ENCODE measurements around the gene CHMP1B.

The CHMP1B gene, protein sequence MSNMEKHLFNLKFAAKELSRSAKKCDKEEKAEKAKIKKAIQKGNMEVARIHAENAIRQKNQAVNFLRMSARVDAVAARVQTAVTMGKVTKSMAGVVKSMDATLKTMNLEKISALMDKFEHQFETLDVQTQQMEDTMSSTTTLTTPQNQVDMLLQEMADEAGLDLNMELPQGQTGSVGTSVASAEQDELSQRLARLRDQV

DNA sequence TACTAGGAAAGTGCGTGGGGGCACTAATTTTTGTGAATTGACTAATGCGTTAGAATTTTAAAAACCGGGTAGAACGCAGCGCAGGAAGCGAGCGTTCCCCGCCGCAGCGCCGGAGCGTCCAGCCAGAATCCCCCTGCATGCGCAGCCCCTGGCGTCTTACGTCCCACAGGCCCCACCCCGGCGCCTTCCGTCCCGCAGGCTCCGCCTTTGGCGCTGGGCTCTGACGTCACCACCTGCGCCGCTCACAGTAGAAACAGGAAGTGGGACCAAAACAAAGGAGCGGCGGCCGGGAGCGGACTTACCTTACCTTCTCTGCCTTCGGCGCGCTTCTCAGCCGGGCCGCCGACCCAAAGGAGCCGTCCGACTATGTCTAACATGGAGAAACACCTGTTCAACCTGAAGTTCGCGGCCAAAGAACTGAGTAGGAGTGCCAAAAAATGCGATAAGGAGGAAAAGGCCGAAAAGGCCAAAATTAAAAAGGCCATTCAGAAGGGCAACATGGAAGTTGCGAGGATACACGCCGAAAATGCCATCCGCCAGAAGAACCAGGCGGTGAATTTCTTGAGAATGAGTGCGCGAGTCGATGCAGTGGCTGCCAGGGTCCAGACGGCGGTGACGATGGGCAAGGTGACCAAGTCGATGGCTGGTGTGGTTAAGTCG lies at the start of gene CHMP1B:
CHMP1B (plus strand) TSS at position 268 of the 660 bp plus-strand sequence; CDS start at position 367, 99 bp downstream.
- peaks cover 45% of the 10 kb centered on the region for H3K36me3 Mint-ChIP-seq
- H3K4me1 Mint-ChIP-seq, result peaks cover 24% of the 10 kb centered on the region
- H3K4me3 Mint-ChIP-seq, result peak within 1 kb of the TSS; percentile 98
- ATAC-seq (peak; percentile 98), DNase-seq (ENCODE audit: low spot score in 2 of 2) (peak; percentile 92 to 97)
- H3K9me3 Mint-ChIP-seq, result no peaks in the 10 kb centered on the region
- H3K27ac Mint-ChIP-seq, result peak within 1 kb of the TSS; percentile 99

DNA sequence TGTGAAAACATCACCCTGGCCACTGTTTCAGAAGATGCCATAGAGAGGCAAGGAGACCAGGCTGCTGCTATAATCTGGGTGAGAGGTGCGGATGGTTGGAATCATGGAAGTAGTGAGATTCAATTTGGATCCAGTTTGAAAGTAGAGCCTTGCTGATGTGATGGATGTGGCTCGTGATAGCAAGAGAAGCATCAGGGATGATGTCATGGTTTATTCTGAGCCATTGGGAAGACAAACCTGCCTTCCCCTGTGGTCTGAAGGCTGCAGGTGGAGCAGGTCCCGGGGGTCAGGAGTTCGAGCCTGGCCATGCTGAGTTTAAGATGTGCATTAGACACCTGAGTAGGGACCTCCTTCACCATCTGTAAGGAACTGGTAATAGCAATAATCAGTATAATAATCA lies 49.6 kb upstream of the CHMP1B start:
- no peaks in the 10 kb centered on the region for H3K9me3 Mint-ChIP-seq

DNA sequence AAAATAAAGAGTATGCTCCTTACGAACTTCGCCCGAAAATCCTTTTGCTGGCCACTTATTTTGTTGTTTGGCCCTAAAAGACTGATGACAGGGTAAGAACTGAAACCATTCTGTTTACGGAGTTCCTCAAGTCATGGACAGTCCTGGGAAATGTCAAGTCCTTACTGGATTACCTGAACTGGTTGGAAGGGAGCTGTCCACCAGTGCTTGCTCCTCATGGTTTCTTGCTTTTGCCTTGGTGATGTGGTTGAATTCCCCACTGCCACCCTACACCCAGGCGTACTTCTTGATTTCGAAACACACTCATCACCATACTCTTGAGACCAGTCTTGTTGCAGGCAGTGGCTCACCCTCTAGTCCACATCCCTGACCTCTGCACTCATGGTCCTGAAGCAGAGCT lies 49.1 kb upstream of the CHMP1B start:
- Mint-ChIP-seq H3K27ac (no peak overlapping the region), H3K4me3 (no peak overlapping the region), H3K36me3 (no peaks in the 10 kb centered on the region), H3K4me1 (no peaks in the 10 kb centered on the region), H3K9me3 (no peaks in the 10 kb centered on the region)
- DNase-seq (ENCODE audit: low spot score in 2 of 2) (no peak), ATAC-seq (no peak)

More for the DNA sequence above, 49.6 kb upstream of the CHMP1B start:
- H3K27ac Mint-ChIP-seq, result no peak overlapping the region
- no peak for DNase-seq (ENCODE audit: low spot score in 2 of 2)
- H3K4me1 Mint-ChIP-seq, result no peaks in the 10 kb centered on the region
- ATAC-seq, result no peak
- H3K36me3 Mint-ChIP-seq, result no peaks in the 10 kb centered on the region
- no peak overlapping the region for H3K4me3 Mint-ChIP-seq

DNA sequence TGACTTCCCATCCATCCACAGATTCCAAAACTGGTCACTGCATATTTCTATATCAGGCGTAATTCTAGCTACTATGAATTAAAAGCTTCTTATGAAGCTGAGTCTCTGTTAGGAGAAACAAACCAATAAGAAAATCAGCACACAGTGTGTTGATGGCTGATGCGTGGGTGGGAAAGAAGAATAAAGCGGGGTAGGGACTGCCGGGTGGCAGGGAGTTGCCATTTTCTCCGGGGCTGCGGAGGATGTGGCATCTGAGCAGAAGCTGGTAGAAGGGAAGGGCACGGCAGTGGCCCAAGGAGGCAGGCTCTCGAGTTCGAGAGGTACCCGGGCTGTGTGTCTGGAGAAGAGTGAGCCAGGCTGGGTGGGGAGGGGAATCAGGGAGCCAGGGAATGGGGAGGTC lies 48.6 kb upstream of the CHMP1B start:
- H3K4me1 Mint-ChIP-seq, result no peaks in the 10 kb centered on the region
- no peak overlapping the region for H3K27ac Mint-ChIP-seq
- no peaks in the 10 kb centered on the region for H3K9me3 Mint-ChIP-seq
- no peaks in the 10 kb centered on the region for H3K36me3 Mint-ChIP-seq
- DNase-seq (ENCODE audit: low spot score in 2 of 2), result no peak
- no peak overlapping the region for H3K4me3 Mint-ChIP-seq
- ATAC-seq, result no peak

DNA sequence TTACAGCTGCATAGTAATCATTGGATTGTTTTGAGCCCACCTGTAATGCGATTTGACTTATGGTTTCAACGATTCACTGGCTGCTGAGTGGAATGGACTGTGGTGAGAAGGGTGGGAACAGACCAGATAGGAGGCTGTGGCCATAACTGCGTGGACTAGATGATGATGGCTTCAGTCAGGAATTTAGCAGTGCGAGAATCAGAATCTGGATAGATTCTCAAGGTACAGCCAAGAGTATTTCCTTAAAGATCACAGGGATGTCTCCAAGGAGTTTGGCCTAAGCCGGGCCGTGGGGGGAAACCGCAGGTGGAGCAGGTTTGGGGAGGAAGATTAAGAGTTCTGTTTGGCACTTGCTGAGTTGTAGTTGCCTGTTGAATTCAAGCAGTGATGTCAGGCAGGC lies 44.0 kb upstream of the CHMP1B start:
- no peaks in the 10 kb centered on the region for H3K36me3 Mint-ChIP-seq
- no peaks in the 10 kb centered on the region for H3K4me1 Mint-ChIP-seq
- no peak for ATAC-seq
- no peak for DNase-seq (ENCODE audit: low spot score in 2 of 2)
- no peak overlapping the region for H3K27ac Mint-ChIP-seq
- H3K9me3 Mint-ChIP-seq, result no peaks in the 10 kb centered on the region
- no peak overlapping the region for H3K4me3 Mint-ChIP-seq

DNA sequence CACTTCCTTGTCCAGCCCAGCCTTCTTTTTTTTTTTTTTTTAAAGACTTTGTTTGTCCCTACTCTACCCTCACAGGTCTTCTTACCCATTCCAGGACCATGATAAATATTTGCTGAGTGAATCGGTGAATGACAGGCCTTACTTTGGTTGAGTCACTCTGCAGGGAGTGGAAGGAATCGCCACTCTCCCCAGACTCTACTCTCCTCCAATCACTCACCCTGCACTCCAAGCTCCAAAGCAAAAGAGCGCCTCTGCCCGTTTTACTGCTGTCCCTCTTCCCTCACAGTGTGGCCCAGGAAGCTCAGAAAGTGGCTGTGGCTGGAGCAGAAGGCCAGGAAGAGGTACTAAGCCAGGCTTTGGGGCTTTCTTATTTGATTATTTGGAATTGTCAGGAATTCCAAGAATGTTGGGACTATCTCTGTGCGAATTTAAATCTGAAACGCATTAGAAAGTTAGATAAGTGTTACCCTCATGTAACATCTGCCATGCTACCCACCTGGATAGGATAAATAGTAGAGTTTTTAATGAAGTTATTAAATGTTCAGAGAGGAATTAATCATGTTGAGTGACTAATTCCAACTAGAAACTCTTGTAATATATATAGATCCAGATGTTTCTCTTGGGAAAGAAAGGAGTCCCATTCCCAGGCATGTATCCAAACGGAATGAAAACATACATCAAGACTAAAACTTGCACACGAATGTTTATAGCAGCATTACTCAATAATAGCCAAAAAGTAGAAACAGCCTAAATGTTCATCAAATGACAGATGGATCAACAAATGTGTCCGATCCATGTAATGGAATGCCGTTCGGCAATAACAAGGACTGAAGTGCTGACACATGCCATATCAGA lies 43.0 kb upstream of the CHMP1B start:
- no peaks in the 10 kb centered on the region for H3K36me3 Mint-ChIP-seq
- no peak for DNase-seq (ENCODE audit: low spot score in 2 of 2)
- H3K4me1 Mint-ChIP-seq, result no peaks in the 10 kb centered on the region
- no peak overlapping the region for H3K4me3 Mint-ChIP-seq
- no peak for ATAC-seq
- no peaks in the 10 kb centered on the region for H3K9me3 Mint-ChIP-seq
- no peak overlapping the region for H3K27ac Mint-ChIP-seq

DNA sequence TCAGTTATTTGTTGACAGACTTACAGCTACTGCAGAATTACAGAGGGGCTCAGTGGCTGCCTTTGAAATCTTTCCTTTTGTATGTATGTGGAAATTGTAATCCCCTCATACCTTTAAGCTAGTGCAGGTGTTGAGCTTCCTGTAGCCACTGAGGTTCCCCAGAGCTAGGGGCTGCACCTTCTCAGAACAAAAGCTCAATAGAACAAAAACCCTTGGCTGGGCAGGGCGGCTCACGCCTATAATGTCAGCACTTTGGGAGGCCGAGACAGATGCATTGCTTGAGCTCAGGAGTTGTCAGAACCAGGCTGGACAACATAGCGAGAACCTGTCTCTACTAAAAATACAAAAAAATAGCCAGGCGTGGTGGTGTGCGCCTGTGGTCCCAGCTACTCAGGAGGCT lies 41.3 kb upstream of the CHMP1B start:
- no peak for DNase-seq (ENCODE audit: low spot score in 2 of 2)
- H3K4me1 Mint-ChIP-seq, result no peaks in the 10 kb centered on the region
- no peak overlapping the region for H3K27ac Mint-ChIP-seq
- no peaks in the 10 kb centered on the region for H3K36me3 Mint-ChIP-seq
- H3K9me3 Mint-ChIP-seq, result no peaks in the 10 kb centered on the region
- no peak overlapping the region for H3K4me3 Mint-ChIP-seq
- ATAC-seq, result no peak

DNA sequence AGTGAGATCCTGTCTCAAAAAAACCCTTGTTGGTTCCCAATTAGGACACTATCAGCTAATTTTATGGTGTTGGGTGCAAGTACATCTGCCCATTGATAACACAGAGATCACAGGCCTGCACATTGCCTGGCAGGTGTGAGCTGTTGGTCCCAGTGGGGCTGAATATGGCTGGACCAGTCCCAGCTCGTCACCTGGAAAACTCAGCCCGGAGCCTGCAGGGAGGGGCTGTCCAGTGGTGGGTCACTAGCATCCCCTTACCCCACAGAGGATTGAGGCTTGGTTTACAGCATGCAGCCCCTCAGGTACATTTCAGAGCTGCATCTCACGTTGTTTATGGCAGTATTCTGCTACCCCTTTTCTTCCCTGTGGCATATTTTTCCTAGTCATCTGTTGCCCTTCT lies 40.8 kb upstream of the CHMP1B start:
- Mint-ChIP-seq H3K4me1 (no peaks in the 10 kb centered on the region), H3K9me3 (no peaks in the 10 kb centered on the region), H3K4me3 (no peak overlapping the region), H3K27ac (no peak overlapping the region), H3K36me3 (no peaks in the 10 kb centered on the region)
- DNase-seq (ENCODE audit: low spot score in 2 of 2) (no peak), ATAC-seq (no peak)

DNA sequence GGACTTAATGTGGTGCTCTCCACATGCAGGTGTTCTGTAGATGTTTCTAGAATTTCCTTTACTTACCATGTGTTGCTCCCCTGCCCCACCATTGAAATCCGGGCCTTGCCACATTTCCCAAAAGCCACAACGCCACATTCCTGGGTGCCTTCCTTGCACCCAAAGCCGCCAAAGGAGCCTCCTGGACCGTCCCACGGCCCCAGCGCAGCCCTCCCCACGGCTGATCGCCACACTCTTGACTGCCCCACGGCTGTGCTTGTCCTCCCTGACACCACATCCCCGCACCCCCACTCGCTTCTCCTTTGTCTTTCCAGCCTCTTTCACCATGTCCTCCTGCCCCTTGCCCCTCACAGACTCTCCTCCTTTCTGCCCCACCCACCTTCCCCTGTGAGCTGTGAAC lies 40.2 kb upstream of the CHMP1B start:
- ATAC-seq (no peak), DNase-seq (ENCODE audit: low spot score in 2 of 2) (no peak)
- Mint-ChIP-seq H3K27ac (no peak overlapping the region), H3K4me3 (no peak overlapping the region), H3K36me3 (no peaks in the 10 kb centered on the region), H3K9me3 (no peaks in the 10 kb centered on the region), H3K4me1 (no peaks in the 10 kb centered on the region)

DNA sequence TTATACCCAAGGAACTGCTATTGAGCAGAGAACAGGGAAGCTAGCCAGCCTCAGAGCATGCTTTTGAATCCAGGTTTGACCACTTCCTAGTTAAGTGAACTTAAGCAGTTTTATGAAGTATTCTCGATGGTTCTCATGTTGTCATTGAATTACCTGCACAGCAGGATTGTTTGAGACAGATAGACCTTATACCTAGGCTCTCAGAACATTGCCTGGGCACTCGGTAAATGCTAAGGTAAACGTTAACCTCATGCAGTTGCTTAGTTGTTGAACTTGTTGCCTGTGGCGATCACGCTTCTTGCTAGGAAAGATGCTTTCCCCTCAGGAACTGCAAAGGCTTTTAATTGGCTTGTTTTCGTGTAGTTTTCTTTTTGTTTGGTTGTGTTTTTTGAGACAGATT lies 34.0 kb upstream of the CHMP1B start:
- H3K36me3 Mint-ChIP-seq, result no peaks in the 10 kb centered on the region
- no peaks in the 10 kb centered on the region for H3K9me3 Mint-ChIP-seq
- ATAC-seq, result no peak
- no peaks in the 10 kb centered on the region for H3K4me1 Mint-ChIP-seq
- no peak for DNase-seq (ENCODE audit: low spot score in 2 of 2)
- no peak overlapping the region for H3K27ac Mint-ChIP-seq
- H3K4me3 Mint-ChIP-seq, result no peak overlapping the region

DNA sequence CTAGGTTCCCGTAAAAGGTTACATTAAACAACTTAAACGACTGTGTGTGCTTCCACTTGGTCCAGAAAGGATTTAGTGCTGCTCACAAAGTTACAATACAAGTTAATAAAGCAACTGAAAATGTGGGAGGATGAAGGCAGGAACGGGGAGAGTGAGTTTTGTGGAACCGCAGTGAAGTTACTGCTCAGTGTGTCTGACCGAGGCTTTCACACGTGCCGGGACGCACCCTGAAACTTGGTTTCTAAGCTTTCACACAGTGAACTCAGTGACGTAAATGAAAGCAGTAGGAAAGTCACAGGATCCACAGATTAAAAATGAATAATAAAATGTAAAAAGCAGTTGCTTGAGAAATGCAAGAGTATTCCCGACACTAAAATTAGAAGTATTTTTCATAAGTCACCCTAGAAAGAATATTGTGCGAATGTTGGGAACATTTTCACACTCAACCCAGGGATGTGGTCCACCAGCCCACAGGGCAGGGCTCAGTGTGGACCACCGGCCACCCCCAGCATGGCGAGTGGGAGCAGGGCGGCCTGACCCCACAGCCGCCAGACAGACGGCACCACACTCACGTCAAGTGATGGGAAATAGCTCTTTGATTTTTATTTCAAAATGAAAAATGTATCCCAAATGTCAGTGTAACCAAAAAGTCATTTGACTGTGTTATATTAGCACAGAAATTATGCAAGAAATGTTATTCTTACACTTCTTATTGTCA lies 32.6 kb upstream of the CHMP1B start:
- no peaks in the 10 kb centered on the region for H3K4me1 Mint-ChIP-seq
- ATAC-seq, result no peak
- DNase-seq (ENCODE audit: low spot score in 2 of 2), result no peak
- no peaks in the 10 kb centered on the region for H3K36me3 Mint-ChIP-seq
- H3K27ac Mint-ChIP-seq, result no peak overlapping the region
- H3K4me3 Mint-ChIP-seq, result no peak overlapping the region
- no peaks in the 10 kb centered on the region for H3K9me3 Mint-ChIP-seq

DNA sequence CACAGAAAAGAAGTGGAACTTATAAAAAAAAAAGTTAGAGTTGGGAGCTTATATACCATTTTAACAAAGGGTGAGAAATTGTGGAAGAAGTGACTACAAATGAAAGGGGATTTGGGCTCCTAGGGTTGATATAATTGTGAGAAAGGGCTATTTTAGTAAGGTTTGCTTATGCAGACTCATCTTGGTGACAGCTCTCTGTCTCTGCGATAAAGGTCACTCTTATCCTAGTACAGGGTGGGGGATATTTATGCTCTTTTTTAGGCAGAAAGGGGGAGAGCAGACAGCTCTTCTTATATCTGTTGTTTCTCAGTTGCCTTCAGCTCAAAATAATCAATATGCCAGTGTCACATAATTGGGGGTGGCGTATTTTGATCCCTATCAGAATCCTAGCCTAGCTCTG lies 31.3 kb upstream of the CHMP1B start:
- no peak for DNase-seq (ENCODE audit: low spot score in 2 of 2)
- Mint-ChIP-seq H3K36me3 (no peaks in the 10 kb centered on the region), H3K4me1 (no peaks in the 10 kb centered on the region), H3K27ac (no peak overlapping the region), H3K4me3 (no peak overlapping the region), H3K9me3 (no peaks in the 10 kb centered on the region)
- ATAC-seq, result no peak

DNA sequence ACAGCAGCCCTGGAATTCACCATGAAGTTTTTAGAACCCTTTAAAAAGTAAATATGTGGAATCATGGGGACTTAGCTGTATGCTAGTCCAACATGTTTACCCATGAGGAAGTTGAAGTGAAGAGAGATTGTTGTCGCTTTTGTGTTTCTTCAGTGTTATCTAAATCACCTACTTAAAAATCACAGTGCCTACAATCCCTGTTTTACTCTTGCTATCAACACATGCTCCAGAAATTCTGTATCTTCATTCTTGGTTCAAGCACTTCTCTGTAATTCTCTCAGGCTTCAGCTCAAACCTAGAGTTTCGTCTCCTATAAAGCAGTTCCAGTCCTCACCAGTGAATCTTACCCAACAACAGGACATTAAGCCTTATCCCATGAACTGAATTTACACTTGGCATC lies 30.5 kb upstream of the CHMP1B start:
- ATAC-seq, result no peak
- no peaks in the 10 kb centered on the region for H3K4me1 Mint-ChIP-seq
- no peak for DNase-seq (ENCODE audit: low spot score in 2 of 2)
- no peaks in the 10 kb centered on the region for H3K36me3 Mint-ChIP-seq
- no peaks in the 10 kb centered on the region for H3K9me3 Mint-ChIP-seq
- H3K4me3 Mint-ChIP-seq, result no peak overlapping the region
- no peak overlapping the region for H3K27ac Mint-ChIP-seq

DNA sequence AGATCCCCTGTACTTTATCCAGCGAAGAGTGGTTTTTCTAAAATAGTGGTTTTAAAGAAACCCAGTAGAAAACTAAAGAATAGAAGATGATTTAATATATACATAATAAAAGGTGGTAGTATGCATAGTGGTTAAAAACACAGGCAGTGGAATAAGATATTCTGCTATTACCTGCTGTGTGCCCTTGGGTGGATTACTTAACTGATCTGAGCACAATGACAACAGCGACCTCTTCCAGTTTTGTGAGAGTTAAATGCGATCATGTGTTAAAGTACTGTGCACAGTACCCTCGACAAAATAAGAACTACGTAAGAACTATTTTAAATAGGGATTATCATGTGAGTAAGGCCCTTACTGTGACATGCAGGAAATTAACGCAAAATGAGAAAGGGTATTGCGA lies 30.0 kb upstream of the CHMP1B start:
- no peak overlapping the region for H3K27ac Mint-ChIP-seq
- DNase-seq (ENCODE audit: low spot score in 2 of 2), result no peak
- no peak overlapping the region for H3K4me3 Mint-ChIP-seq
- H3K9me3 Mint-ChIP-seq, result no peaks in the 10 kb centered on the region
- no peaks in the 10 kb centered on the region for H3K4me1 Mint-ChIP-seq
- no peaks in the 10 kb centered on the region for H3K36me3 Mint-ChIP-seq
- ATAC-seq, result no peak

DNA sequence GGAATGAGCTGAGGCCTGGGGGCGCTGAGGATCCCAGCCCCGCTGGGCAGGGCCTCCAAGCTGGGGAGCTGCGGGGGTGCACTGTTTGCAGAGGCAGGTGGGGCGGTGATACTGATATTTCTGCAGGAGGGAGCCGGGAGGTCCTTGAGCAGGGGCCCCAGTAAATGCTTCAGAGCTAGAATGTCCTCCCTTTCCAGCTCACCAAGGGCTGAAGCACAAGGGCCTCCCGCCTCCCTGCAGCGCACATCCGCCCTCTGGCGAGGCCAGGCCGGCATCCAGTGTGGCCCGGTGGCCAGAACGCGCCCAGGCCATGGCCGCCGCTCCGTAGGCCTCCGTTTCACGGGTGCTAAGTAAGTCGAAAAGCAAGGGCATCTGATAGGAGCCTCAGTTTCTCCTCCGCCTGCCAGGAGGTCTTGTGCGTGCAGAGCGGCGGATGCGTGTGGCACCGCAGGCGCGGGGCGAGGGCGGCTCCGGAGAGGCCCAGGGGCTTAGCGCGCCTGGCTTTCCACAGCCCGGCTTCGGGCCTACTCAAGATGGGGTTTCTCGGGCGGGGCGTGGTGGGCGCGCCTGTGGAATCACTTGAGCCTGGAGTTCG lies 29.5 kb upstream of the CHMP1B start:
- ATAC-seq, result no peak
- no peak for DNase-seq (ENCODE audit: low spot score in 2 of 2)
- Mint-ChIP-seq H3K4me3 (no peak overlapping the region), H3K36me3 (no peaks in the 10 kb centered on the region), H3K4me1 (no peaks in the 10 kb centered on the region), H3K9me3 (no peaks in the 10 kb centered on the region), H3K27ac (no peak overlapping the region)
